ENCODE measurements around the gene MXRA7.
A peak's percentile ranks its signal among the peaks of the same experiment; 100 is the strongest.

MXRA7 gene

GRCh38 chr17:76677406-76677805, 33.4 kb downstream of the MXRA7 start:
- DNase-seq (ENCODE audit: low spot score): no peak

- no peak for DNase-seq (ENCODE audit: low spot score)
These were observed 34.1 kb downstream of the MXRA7 start for GRCh38 chr17:76676629-76677028.

GRCh38 chr17:76675648-76676047, 35.1 kb downstream of the MXRA7 start:
- DNase-seq (ENCODE audit: low spot score): no peak

GRCh38 chr17:76674600-76674999, 36.2 kb downstream of the MXRA7 start:
- DNase-seq (ENCODE audit: low spot score): no peak

GRCh38 chr17:76673729-76674128, 37.0 kb downstream of the MXRA7 start:
- DNase-seq (ENCODE audit: low spot score): no peak

- no peak for DNase-seq (ENCODE audit: low spot score)
These were observed 37.9 kb downstream of the MXRA7 start for GRCh38 chr17:76672892-76673291.

- DNase-seq (ENCODE audit: low spot score): no peak
These were observed 38.4 kb downstream of the MXRA7 start for GRCh38 chr17:76672270-76672851.

- no peak for DNase-seq (ENCODE audit: low spot score)
These were observed 38.9 kb downstream of the MXRA7 start for GRCh38 chr17:76671912-76672262.

GRCh38 chr17:76671123-76671911, 39.4 kb downstream of the MXRA7 start:
- DNase-seq (ENCODE audit: low spot score): peak; percentile 100

- no peak for DNase-seq (ENCODE audit: low spot score)
These were observed 40.0 kb downstream of the MXRA7 start for GRCh38 chr17:76670718-76671122.

- no peak for DNase-seq (ENCODE audit: low spot score)
These were observed 40.6 kb downstream of the MXRA7 start for GRCh38 chr17:76670020-76670717.

- DNase-seq (ENCODE audit: low spot score): no peak
These were observed 42.8 kb downstream of the MXRA7 start for GRCh38 chr17:76667786-76668453.

- no peak for DNase-seq (ENCODE audit: low spot score)
These were observed 43.3 kb downstream of the MXRA7 start for GRCh38 chr17:76667491-76667755.

GRCh38 chr17:76660656-76661042, 50.1 kb downstream of the MXRA7 start:
- DNase-seq (ENCODE audit: low spot score): no peak

GRCh38 chr17:76659928-76660655, 50.7 kb downstream of the MXRA7 start:
- peak; percentile 55 for DNase-seq (ENCODE audit: low spot score)

- no peak for DNase-seq (ENCODE audit: low spot score)
These were observed 52.5 kb downstream of the MXRA7 start for GRCh38 chr17:76658242-76658662.

- no peak for DNase-seq (ENCODE audit: low spot score)
These were observed 53.1 kb downstream of the MXRA7 start for GRCh38 chr17:76657505-76658241.

- DNase-seq (ENCODE audit: low spot score): no peak
These were observed 56.4 kb downstream of the MXRA7 start for GRCh38 chr17:76654408-76654807.

- no peak for DNase-seq (ENCODE audit: low spot score)
These were observed 60.3 kb downstream of the MXRA7 start for GRCh38 chr17:76650504-76650903.

GRCh38 chr17:76646712-76647111, 64.1 kb downstream of the MXRA7 start:
- no peak for DNase-seq (ENCODE audit: low spot score)

GRCh38 chr17:76645481-76645880, 65.3 kb downstream of the MXRA7 start:
- DNase-seq (ENCODE audit: low spot score): no peak

- no peak for DNase-seq (ENCODE audit: low spot score)
These were observed 65.8 kb downstream of the MXRA7 start for GRCh38 chr17:76644995-76645394.

Data from CD4-positive, alpha-beta T cell treated with Interleukin-15 for 4 hours (primary cell).